IPS DF 4.7 (cell line): ENCODE measurements around the gene NAXD.
"Not testable (repeated sequence)": the region's sequence is repeated elsewhere in the genome, so short reads cannot be mapped to it uniquely, and the experiment has no call there.

ENCODE experiments used
- DNase-seq: peaks from one replicate; pipeline ENCODE4 v3.0.0-alpha.2; 2013; ENCODE audit warnings: low spot score; ENCODE audit errors: extremely low read depth

Gene NAXD

DNA sequence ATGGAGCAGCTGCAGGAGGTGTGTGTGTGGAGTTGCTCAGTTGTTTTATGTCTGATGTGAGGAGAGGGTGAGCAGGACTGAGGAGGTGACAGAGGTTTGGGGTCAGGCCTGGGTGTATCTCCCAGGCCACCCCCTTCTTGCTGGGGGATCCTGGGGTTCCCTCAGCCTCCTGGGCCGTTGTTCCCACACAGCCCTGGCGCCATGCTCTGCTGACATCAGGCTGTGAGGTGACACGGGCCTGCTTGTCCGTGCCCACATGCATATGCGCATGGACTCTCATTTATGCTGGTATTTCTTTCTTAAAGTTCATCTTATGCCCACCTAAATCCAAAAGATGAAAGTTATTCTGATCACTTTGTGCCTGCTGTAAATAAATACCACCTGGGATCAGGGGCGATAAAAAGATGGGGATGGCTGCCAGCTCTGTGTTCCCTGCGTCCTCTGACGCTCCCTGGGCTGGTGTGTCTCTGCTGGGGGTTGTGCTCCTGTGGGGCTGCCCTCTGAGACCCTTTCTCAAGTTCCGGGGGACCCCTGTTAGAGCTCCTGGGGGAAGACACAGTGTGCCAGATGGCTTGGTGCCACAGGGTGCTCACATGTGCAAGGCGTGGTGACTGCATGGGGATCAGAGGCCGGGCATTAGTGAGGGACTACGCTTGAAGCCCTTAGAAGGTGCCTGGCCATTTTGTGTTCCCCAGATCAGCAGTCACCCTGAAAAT is 12.6 kb downstream of the NAXD start:
- no peak for DNase-seq

DNA sequence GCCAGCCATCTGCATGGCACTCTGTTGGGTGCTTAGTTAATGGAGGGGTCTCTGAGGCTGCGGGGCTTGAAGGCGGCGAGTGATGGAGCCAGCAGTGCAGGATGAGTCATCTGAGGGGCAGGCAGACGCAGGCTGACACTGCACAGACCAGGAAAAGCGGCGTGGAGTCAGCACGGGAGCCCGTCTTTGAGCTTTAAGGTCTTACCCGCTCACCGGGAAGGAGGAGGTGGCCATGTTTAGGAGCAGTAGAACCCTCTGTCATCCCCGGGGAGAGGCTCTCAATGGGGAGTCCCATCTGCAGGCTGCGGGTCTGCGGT is 13.1 kb downstream of the NAXD start:
- DNase-seq: no peak

DNA sequence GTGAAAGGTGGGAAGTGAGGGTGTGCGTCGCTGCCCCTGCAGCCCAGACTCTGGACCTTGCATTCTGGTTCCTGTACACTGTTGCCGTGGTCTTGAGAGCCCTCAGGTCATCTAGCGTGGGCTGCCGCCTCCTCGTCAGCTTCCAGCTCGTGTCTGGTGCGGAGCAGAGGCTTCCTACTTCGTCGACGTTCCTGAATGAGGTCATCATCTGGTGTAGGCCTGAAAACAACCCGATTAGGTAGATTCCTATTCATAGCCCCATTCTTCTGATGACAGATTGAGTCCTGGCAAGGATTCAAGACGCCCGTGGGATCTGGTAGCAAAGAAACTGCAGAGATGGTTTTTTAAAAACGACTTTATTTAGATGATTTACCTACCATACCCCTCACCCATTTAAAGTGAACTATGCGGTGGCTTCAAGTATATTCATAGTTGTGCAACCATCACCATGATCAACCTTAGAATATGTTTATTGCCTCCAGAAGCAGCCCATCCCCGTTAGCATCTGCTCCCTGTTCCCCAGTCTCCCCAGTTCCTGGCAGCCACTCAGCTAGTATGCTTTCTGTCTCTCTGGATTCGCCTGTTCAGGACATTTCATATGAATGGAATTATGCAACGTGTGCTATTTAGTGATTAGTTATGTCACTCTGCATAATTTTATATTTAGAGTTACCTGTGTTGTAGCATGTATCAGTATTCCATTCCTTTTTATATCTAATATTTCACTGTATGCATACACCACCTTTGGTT is 13.8 kb downstream of the NAXD start:
- no peak for DNase-seq

DNA sequence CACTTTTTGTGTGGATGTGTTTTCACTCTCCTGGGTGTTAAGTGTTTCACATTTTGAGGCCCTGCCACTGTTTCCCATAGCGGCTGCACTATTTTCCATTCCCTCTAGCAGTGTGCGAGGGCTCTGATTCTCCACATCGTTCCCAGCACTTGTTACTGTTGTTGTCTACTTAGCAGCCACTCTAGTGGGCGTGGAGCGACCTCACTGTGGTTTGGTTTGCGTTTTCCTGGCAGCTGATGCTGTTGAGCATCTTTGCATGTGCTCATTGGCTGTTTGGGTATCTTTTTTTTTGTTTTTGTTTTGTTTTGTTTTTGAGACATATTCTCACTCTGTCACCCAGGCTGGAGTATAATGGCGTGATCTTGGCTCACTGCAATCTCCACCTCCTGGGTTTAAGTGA is 14.4 kb downstream of the NAXD start:
- no peak for DNase-seq

DNA sequence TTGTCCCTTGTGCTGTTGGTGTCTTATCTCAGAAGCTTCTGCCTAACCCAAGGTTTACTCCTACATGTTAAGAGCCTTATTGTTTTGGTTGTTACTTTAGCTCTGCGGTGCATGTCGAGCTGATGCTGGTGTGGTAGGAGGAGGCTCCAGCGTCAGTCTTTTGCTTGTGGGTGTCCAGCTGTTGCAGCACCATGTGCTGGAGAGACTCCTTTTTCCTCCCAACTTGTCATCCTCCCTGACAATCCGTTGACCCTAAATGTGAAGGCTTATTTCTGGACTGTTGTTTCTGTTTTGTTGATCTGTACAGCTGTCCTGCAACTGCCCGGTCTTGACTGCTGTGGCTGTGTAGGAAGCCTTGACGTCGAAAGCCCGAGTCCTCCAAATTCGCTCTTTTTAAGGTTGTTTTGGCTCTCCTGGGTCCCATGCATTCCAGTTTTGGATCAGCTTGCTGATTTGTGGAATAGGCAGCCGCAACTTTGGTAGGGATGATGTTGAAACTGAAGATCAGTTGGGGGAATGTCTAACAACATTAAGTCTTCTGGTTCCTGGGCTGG is 15.3 kb downstream of the NAXD start:
- no peak for DNase-seq

DNA sequence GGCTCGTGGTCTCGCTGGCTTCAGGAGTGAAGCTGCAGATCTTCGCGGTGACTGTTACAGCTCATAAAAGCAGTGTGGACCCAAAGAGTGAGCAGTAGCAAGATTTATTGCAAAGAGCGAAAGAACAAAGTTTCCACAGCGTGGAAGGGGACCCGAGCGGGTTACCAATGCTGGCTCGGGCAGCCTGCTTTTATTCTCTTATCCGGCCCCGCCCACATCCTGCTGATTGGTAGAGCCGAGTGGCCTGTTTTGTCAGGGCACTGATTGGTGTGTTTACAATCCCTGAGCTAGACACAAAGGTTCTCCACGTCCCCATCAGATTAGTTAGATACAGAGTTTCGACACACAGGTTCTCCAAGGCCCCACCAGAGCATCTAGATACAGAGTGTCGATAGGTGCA is 16.9 kb downstream of the NAXD start:
- DNase-seq: not testable (repeated sequence)

DNA sequence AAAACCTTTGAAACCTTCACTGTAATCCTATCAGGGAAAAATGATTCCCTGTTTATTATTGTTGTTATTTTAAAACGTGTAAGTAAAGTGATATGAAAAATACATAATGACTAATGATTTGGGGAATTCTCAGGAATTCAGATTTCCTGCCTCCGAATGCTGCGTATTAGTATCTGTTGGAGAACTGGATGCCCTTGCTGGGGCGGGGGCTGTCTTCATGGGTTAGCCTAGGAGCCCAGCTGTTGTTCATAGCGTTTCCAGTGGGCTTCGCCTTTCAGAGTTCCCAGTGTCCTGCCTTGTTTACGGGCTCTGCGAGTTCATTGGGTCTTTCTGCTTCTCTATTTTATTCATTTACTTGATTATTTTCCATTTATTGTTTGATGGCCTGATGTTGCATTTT is 18.4 kb downstream of the NAXD start:
- DNase-seq: no peak

DNA sequence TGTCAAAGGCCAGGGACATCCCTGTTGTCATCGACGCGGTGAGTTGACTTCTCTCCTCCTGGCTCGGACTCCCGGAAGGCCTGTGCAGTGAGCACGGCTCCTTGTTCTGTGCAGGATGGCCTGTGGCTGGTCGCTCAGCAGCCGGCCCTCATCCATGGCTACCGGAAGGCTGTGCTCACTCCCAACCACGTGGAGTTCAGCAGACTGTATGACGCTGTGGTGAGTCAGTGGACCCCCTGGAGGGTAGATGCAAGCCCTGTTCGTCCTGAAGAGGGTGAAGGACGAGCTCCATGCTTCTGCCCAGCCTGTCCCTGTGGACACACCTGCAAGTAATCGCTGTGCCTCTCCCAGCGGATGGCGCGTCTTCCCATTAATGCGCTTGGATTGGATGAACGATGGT is 19.2 kb downstream of the NAXD start:
- DNase-seq: no peak

DNA sequence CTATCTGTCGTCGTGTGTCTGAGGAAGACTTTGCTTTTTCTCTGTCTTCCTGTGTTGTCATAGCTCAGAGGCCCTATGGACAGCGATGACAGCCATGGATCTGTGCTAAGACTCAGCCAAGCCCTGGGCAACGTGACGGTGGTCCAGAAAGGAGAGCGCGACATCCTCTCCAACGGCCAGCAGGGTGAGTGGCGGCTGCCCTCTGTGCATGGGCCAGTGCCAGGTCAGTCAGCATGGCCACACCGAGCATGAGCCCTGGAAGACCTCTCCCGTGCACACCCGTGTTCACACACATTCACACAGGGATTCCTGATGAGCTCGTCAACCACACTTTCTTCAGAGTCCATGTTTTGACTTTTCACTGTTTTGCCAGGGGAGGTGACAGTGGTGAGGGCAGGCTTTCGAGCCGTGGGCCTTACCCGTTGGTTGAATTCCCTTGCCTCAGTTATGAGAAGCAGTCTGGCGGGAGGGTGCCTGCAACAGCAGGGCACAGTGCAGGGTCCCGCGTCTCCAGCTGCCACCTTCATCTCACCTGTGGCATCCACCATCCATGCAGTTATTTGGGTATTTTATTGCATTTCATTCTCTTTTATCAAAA is 20.2 kb downstream of the NAXD start:
- no peak for DNase-seq

DNA sequence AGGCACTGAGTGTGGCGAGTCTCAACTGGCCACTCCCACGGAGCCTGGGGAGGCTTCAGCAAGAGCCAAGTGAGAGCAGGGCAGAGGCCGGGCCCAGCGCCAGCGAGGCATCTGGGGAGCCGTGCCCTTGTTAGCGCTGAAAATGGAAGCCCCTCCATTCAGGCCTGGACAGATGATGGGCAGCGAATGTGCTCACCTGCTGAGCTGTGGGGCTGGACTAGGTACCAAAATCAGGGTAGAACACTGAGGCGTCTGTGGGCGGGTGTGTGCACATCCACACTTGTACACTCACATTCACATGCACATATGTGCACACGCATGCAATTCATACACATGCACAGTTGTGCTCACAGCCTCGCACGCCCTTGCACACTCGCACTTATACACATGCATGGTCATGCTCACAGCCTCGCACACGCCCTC is 20.7 kb downstream of the NAXD start:
- DNase-seq: no peak

DNA sequence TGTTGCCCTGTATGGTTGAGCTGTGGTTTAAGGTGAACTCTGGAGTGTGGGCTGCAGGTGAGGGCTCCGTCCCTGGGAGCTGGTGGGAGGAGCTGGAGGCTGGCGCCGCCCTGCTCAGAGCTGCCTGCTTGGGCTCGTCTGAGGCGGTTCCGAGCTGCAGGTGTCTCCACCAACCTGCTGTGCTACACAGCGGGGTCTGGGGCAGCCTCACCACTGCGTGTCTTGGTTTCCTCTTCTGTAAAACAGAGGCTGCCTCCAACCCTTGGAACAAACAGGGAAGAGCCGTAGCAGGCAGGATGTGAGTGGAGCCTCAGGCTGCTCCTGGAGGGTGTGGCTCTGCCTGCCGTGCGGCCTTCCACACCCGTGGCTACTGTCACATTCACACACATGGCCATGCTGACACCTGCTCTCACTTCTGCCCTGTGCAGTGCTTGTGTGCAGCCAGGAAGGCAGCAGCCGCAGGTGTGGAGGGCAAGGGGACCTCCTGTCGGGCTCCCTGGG is 21.4 kb downstream of the NAXD start:
- no peak for DNase-seq

DNA sequence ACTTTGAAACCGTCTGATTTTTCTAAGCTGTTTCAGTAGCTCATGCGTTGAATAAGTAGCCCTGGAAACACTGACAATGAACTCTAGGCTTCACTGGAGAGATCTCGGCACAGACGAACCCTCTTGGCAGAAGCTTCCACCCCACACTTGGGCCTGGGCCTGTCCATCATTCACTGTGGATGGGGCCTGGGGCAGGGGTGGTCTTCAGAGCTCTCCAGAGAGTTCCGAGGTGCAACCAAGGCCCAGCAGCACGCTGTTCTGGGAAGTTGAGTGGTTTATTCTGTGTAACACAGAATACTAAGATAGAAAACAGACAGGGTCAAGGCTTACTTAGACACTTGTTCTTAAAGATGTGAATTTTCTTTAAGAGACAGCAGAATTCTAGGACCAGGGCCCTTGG is 21.9 kb downstream of the NAXD start:
- DNase-seq: no peak

DNA sequence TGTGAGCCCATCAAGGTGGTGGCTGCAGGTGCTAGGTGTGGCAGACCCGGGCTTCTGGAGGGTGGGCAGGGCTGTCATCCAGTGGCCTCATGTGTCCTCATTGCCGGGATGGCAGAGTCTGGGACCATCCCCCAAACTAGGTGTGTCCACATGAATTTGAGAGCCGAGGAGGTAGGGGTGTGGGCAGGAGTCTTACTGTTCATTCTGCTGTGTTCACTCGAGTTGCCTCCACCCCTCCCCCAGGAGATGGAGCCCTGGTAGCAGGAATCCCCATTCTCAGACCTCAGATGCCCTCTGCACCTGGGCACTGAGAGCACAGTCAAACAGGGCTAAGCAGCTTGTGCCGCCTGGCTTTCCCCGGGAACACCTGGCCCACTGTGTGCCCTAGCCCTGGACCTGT is 22.4 kb downstream of the NAXD start:
- DNase-seq: no peak

DNA sequence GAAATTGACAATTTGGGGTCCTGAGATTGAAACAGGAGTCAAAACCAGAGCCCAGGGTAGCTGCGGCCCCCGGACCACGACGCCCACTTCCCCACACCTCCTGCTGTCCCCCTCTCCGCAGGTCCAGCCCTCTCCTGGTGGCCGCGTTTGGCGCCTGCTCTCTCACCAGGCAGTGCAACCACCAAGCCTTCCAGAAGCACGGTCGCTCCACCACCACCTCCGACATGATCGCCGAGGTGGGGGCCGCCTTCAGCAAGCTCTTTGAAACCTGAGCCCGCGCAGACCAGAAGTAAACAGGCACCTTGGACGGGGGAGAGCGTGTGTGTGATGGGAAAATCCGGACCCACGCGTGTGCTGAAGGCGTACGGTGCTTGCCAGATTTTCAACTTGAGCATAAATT is 22.9 kb downstream of the NAXD start:
- DNase-seq: no peak

DNA sequence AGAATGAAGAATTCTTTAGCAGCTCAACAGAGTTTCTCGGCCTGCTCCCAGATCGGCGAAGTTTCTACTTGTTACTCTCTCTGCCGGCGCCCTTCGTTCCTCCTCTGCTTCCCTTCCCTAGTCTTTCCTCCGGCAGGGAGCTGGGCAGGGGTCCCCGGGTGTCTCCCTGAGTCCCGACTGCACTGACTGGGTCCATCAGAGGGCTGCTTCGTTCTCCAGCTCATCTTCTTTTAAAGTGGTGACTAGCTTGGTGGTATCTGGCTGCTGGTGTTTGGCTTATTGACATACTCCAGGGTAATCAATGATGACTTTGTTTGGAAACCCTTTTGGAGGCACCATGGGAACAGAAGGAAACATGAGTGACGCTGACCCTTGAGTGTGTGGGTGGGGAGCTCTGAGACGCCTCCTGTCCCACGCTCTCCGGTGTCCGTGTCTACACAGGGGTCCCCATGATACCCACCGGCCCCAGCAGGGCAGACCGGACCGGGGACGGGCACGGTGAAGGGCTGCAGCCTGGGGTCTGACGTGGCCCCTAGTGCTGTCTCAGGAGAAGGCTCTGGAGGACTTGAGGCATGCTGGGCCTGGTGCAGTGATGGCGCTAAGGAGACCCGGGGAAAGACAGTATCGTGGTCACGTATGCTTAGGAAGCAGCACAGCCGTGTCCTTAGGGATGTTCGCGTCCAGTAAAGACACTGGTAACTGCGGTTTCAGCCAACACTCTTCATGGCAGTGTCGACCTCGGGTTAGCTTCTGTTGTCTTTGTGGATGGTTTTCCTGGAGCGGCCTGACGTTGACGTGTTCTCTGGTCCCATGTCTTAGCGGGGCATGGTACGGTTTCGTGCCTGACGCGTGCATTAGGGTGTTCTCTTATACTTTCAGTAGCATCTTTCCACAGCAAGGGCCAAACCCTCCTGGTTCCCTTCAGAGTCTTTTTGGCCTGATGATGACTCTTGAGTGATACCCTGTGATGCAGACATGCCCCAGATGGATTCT is 23.8 kb downstream of the NAXD start:
- DNase-seq: no peak

DNA sequence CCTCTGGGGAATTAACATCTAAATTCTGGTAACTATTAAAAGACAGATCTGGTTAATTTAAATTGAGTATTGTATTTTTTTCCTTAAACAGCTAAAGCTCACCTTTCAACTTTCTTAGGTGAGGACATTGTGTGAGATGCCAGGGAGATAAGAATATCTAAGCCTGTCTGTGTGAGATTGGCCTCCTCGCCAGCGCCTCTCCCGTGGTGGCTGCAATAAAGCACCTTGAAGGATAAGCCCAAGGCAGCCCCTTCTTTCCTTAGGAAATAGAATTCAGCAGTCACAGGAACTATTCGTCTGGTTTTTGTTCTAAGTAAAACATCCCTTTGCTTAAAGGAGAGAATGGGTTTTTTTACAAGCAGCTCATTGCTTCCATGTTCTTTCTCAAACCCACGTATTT is 24.6 kb downstream of the NAXD start:
- DNase-seq: no peak

DNA sequence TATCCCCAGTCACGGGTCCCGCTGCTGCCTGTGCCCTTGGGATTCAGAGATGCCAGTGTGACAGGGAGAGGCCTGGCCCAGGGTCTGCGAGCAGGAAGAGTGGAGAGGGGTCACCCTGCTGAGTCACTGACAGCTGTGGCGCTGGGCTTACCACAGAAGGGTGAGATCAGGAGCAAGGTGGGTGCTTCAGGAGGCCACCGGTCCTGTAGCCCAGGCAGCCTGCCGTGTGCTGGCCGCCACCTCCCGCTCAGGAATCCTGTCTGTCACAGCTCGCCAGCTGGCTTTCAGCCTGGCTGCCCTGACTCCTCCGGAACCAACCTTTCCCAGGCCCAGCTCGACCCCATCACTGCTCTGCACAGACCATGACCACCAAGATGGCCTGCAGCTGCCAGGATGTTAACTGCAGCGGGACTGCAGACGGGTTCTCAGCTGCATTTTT is 25.3 kb downstream of the NAXD start:
- no peak for DNase-seq

DNA sequence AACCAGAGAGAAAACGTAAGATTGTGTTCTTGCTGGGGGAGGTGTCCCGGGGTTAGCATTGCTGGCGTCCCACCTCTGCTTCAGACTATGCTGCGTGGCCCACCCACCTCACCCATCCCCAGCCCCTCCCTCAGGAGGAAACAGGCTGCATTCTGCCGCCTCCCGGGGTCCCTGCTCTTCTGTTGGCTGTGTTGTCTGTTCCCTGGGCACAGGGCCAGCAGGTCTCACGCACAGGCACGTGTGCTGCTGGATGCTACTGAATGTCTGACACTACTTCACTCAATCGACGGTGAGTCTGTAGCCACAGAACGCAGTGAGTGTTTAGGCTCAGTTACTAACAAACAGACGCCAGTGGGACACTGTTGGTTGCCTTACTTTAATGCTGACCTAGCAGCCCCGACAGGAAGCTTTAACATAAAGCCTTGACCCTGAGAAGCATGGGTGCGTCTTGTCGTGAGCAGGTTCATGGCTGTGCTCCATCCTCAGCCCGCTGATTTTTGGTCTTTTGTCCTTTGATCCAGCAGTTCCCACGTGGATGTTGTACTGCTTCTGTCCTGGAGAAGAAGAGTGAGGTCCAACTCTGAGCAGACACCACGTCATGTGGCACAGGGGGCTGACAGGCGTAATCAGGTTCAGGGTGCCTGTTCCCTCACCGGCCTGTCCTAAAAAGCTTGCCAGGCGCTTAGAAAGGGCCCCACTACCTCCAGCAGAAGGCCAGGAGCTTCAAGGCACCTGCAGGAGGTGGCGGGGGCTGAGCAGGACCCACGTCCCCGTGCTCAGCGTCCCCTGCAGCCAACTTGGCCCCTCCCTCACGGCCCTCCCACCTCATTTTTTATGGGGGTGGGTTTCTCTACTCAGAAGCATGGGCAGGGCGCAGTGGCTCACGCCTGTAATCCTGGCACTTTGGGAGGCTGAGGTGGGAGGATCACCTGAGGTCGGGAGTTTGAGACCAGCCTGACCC is 26.0 kb downstream of the NAXD start:
- DNase-seq: no peak

DNA sequence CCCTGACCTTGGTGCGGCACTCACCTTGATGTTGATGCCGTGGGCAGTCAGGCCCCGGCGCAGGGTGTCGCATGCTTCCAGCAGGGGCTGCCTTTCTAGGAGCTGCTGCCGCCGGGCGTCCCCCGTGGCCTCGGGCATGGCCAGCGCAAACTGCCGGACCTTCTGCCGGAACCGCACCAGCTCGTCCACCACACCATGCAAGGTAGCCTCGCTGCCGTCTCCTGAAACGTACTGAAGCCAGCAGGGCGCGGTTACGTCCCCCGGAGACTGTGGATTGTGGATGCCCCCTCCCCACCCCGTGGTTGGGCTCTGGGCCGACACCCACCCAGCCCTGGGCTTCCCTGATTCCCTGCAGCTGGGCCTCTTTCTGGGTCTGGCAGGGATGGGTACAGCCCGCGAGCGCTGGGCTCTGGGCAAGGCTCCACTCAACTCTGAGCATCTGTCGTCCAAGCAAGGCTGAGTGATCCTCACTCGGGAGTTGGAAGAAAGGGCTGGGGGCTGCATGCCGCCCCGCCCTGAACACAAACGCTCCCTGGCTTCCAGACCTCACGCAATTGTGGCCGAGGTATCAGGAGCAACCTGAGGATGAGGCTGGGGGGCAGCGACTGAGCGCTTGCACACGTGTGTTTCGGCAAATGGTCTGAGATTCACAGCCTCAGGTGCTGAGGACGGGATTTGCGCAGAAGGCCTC is 27.1 kb downstream of the NAXD start:
- DNase-seq: no peak
